ENCODE results near the gene MED31. TPM values are rescaled to one million over a fixed set of nuclear protein-coding genes. Genes with fewer than 3 reads are reported as not detected.

Gene MED31
- total RNA-seq, 2 donors from 2014 or later = 19.9 to 25.1 TPM

DNA sequence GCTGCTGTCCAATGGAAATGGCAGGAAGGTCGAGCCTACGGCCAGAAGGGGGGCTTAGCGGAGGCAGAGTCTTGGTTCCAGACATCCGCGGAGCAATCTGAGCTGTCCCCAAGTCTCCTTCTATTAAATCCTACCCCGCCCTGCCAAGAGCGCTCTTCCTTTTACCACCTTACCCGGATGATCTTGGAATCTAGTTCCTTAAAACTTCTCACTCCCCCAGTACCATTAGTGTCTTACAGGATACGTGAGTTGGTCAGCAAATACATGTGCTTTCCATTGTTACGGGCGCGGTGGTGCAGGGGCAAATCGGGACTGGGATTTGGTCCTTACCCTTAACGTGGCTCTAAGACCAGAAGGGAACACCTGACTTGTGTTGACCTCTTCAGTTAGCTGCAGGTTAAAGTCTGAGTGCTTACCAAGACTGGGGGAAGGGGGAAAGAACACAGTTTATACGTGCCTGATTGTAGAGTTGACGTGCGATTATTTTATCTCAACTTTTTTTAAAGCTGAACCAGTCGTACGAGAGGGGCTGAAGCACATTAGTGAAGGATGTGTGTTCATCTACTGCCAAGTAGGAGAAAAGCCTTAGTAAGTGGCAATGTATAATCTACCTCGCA is 10.1 kb downstream of the MED31 start:
- H3K27ac Mint-ChIP-seq = peak overlapping the region; percentile 91 to 98
- peaks cover 8 to 10% of the 10 kb centered on the region in 2 donors for H3K36me3 Mint-ChIP-seq
- DNase-seq (ENCODE audit: low spot score in 2 of 2) = no peak
- ATAC-seq = peak in 1 of 2 donors; percentile 3
- no peaks in the 10 kb centered on the region for H3K9me3 Mint-ChIP-seq

DNA sequence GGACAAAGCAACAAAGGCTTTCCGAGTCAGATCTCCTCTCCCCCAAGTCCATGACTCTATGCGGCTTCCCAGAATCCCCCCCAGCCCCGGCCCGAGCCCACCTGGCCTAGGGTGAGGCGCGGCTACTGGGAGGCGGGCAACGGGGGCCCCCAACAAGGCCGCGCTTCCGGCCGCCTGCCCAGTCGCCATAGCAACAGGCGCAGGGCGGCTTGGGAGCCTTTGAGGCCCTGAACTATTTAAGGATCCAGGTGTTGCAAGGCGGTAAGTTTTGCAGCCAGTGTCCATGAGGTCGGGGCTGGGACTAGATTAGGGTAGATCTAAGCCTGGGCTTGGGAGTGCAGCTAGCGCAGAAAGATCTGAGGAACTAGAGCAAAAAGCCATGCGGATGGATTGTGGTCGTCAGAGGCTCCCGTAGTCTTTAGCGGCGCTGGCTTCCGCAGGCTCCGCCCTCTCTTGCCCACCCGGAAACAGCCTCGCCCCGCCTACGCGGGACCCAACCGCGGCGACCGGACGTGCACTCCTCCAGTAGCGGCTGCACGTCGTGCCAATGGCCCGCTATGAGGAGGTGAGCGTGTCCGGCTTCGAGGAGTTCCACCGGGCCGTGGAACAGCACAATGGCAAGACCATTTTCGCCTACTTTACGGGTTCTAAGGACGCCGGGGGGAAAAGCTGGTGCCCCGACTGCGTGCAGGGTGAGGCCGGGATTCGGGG is 10.7 kb downstream of the MED31 start, which contains the start of the genes KIAA0753 and TXNDC17:
Gene KIAA0753 (minus strand): TSS at position 176 of the 711 bp plus-strand sequence. CDS start 5,608 bp downstream, outside the sequence.
Gene TXNDC17 (plus strand): TSS at position 525 of the 711 bp plus-strand sequence. CDS start 23 bp downstream, at position 548.
- peaks cover 8 to 10% of the 10 kb centered on the region in 2 donors for H3K36me3 Mint-ChIP-seq

GRCh38 chr17:6639586-6640535 is 11.5 kb downstream of the MED31 start:
- Mint-ChIP-seq H3K9me3 (no peaks in the 10 kb centered on the region), H3K27ac (peak overlapping the region; percentile 91 to 98), H3K36me3 (peaks cover 10 to 11% of the 10 kb centered on the region in 2 donors)
- peak; percentile 29 to 33 for ATAC-seq
- no peak for DNase-seq (ENCODE audit: low spot score in 2 of 2)

More for the DNA sequence above, 10.7 kb downstream of the MED31 start, which contains the start of the genes KIAA0753 and TXNDC17:
- DNase-seq (ENCODE audit: low spot score in 2 of 2) = peak; percentile 92 to 96
- peak within 1 kb of the TSS; percentile 91 to 98 for H3K27ac Mint-ChIP-seq
- peak; percentile 85 to 92 for ATAC-seq
- no peaks in the 10 kb centered on the region for H3K9me3 Mint-ChIP-seq

- DNase-seq (ENCODE audit: low spot score in 2 of 2) (no peak), ATAC-seq (no peak)
- peak overlapping the region; percentile 91 for H3K27ac Mint-ChIP-seq
- H3K36me3 Mint-ChIP-seq = peaks cover 10 to 19% of the 10 kb centered on the region in 2 donors
- H3K9me3 Mint-ChIP-seq = no peaks in the 10 kb centered on the region
Measured at GRCh38 chr17:6639014-6639585, 12.3 kb downstream of the MED31 start.

GRCh38 chr17:6638046-6638908 is 13.1 kb downstream of the MED31 start:
- peak overlapping the region; percentile 74 to 91 for H3K27ac Mint-ChIP-seq
- no peaks in the 10 kb centered on the region for H3K9me3 Mint-ChIP-seq
- H3K36me3 Mint-ChIP-seq = peaks cover 14 to 25% of the 10 kb centered on the region in 2 donors
- DNase-seq (ENCODE audit: low spot score in 2 of 2) (no peak), ATAC-seq (no peak)

DNA sequence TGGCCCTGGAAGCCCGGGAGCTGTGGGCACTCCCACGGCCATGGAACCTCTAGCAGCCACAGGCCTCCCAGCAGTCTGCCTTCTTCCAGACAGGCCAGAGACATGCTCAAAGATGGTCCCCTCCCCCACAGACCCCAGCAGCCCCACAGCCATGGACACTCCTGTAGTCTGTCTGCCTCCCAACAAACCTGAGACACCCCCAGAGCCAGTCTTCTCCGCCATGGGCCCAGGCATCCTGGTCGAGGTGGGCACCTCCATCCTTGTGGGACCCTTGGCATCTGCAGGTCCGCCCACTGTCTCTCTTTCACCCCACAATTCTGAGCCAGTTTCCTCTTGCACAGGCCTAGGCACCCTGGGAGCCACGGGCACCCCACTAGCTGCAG is 14.0 kb downstream of the MED31 start:
- Mint-ChIP-seq H3K9me3 (no peaks in the 10 kb centered on the region), H3K27ac (peak overlapping the region; percentile 46 to 91)

DNA sequence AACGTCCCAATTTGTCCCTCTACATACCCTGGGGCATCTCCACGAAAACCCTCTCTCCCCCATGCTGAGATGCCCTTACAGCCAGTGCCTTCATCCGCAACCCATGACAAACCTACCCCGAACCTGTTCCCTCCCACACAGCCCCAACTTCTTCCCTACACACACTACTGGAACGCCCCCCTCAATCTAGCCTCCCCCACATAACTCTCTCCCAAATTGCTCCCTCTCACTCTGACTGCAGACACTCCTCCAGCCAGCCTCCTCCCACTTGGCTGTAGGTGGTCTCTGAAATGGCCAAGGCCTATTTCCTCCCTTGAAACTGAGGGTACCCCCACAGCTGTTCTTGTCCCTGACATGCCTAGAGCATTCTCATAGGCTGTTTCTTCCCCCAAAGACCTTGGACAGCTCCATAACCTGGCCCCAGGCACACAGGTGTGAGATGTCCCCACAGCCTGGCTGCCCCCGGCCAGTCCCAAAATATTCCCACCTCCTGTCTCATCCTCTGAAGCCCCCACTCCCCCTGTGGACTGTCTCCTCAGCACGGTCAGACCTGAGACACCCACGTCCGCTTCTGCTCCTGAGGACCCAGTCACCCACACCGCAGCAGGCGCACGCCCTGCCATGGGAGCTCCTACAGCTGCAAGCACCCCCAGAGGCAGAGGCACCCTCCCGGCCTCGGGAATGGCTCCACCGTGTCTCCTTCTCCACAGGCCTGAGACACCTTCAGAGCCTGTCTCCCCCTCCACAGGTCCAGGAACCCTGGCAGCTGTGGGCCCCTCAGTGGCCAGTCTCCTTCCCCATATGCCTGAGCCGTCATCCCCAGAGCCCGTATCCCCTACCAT is 14.6 kb downstream of the MED31 start:
- Mint-ChIP-seq H3K36me3 (peaks cover 16 to 23% of the 10 kb centered on the region in 2 donors), H3K27ac (peak overlapping the region in 1 of 2 donors; percentile 91), H3K9me3 (no peaks in the 10 kb centered on the region)
- no peak for ATAC-seq
- DNase-seq (ENCODE audit: low spot score in 2 of 2) = no peak

More for the DNA sequence above, 14.0 kb downstream of the MED31 start:
- ATAC-seq (no peak), DNase-seq (ENCODE audit: low spot score in 2 of 2) (no peak)
- H3K36me3 Mint-ChIP-seq = peaks cover 16 to 27% of the 10 kb centered on the region in 2 donors

DNA sequence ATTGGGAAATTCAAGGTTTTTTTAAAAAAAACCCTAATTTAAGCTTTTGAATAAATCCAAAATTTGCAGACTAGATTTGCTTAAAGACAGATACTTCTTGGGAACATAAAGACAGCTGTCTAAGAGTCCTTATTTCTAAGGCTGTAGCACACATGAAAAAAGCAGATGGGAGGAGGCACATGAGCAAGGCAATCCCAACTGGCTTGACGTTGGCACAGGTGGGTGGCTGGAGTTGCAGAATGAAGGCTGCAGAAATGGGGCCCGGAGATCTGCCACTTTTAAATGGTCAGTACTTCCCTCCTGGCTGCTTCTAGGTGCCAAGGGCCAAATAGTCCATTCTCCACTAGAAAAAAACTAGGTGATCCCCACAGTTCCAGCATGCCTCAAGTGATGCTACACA is 15.3 kb downstream of the MED31 start:
- Mint-ChIP-seq H3K9me3 (no peaks in the 10 kb centered on the region), H3K36me3 (peaks cover 14 to 23% of the 10 kb centered on the region in 2 donors), H3K27ac (no peak overlapping the region)
- no peak for ATAC-seq
- no peak for DNase-seq (ENCODE audit: low spot score in 2 of 2)

DNA sequence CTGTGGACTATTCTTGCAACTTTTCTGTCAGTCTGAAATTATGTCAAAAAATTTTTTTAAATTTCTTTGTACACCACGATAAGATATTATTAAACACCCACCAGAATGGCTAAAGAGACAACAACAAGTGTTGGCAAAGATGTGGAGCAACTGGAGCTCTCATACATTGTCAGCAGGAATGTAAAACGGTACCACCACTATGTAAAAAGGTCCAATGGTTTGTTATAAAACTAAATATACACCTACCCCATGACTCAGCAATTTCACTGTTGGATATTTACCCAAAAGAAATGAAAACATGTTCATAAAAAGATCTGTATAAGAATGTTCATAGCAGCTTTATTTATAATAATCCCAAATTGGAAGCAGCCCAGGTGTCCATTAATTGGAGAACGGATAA is 18.1 kb downstream of the MED31 start:
- DNase-seq (ENCODE audit: low spot score in 2 of 2) (no peak), ATAC-seq (no peak)
- H3K36me3 Mint-ChIP-seq = peaks cover 11 to 23% of the 10 kb centered on the region in 2 donors
- H3K27ac Mint-ChIP-seq = peak overlapping the region in 1 of 2 donors; percentile 16
- no peaks in the 10 kb centered on the region for H3K9me3 Mint-ChIP-seq

- ATAC-seq (no peak), DNase-seq (ENCODE audit: low spot score in 2 of 2) (no peak)
- H3K27ac Mint-ChIP-seq = no peak overlapping the region
- H3K36me3 Mint-ChIP-seq = peaks cover 11 to 23% of the 10 kb centered on the region in 2 donors
- no peaks in the 10 kb centered on the region for H3K9me3 Mint-ChIP-seq
Measured at GRCh38 chr17:6632530-6632929, 18.9 kb downstream of the MED31 start.

DNA sequence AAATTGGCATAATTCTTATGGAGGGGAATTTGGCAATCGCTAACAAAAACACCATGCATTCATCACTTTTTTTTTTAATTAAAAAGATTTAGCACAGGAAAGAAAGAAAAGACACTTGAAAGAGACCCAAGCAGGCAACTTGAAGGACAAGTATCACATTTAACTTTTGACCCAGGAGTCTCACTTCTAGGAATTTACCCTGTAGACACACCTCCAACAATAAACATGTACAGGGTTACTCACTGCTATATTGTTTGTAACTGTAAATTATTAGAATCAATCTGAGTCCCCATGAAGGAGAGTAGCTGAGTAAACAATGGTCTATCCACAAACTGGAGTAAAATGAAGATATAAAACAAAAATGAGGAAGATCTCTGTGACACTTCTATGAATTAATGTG is 21.0 kb downstream of the MED31 start:
- ATAC-seq (no peak), DNase-seq (ENCODE audit: low spot score in 2 of 2) (no peak)
- H3K9me3 Mint-ChIP-seq = no peaks in the 10 kb centered on the region
- H3K27ac Mint-ChIP-seq = no peak overlapping the region
- peaks cover 11 to 32% of the 10 kb centered on the region in 2 donors for H3K36me3 Mint-ChIP-seq

- Mint-ChIP-seq H3K36me3 (peaks cover 5 to 14% of the 10 kb centered on the region in 2 donors), H3K27ac (no peak overlapping the region)
Measured at GRCh38 chr17:6627019-6627418, 24.4 kb downstream of the MED31 start.

GRCh38 chr17:6626616-6627015 is 24.8 kb downstream of the MED31 start:
- H3K27ac Mint-ChIP-seq = no peak overlapping the region
- H3K9me3 Mint-ChIP-seq = no peaks in the 10 kb centered on the region
- ATAC-seq (no peak), DNase-seq (ENCODE audit: low spot score in 2 of 2) (no peak)
- H3K36me3 Mint-ChIP-seq = peaks cover 5 to 14% of the 10 kb centered on the region in 2 donors

More at GRCh38 chr17:6627019-6627418, 24.4 kb downstream of the MED31 start:
- no peaks in the 10 kb centered on the region for H3K9me3 Mint-ChIP-seq
- DNase-seq (ENCODE audit: low spot score in 2 of 2) = no peak
- ATAC-seq = no peak

- Mint-ChIP-seq H3K27ac (no peak overlapping the region), H3K36me3 (peaks cover 0 to 14% of the 10 kb centered on the region in 2 donors), H3K9me3 (no peaks in the 10 kb centered on the region)
- ATAC-seq (no peak), DNase-seq (ENCODE audit: low spot score in 2 of 2) (no peak)
Measured at GRCh38 chr17:6623941-6624340, 27.5 kb downstream of the MED31 start.
